ENCODE measurements around the gene ODF2L. TPM values are rescaled to one million over a fixed set of nuclear protein-coding genes. Genes with fewer than 3 reads are reported as not detected.

Gene ODF2L
- total and polyA plus RNA-seq, 9 of the 15 experiments (the other 6 are each of a cell fraction or from before 2014, with no cell fraction given) = 2.2 to 6.0 (median 4.7) TPM

DNA sequence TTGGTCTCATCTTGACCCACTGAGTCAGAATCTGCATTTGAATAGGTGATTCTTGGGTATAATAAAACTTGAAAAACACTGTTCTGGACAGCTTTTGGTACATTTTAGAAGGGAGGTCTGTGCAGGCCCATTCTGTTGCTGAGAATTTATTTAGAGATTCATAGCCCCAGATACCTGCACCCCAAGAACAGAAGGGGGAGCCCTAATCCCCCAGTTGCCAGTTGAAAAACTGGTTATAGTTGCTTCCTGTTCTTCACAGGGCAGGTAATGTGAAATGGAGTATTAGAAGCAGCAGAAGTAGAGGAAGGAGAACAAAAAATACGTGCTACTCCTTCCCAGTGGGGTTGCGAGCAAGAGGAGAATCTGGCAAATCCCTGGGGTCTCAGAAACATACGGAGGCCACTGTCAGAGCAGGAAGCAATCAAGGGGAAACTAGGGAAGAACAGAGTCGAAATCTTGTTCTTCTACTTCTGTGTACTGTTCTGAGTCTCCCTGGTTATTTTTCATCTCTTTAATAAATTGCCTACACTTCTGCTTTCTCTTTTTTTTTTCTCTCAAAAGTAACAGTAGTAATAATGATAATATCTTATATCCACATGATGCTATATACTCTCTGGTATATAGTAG lies 23.3 kb upstream of the ODF2L start (continued):
- TF ChIP-seq REST (IDR thresholded peaks at IDR 0.05; ENCODE audit: borderline replicate concordance) (peak; percentile 80), REST (CRISPR knock-in tag; IDR thresholded peaks at IDR 0.05; ENCODE audit: low read depth) (no peak)
